H1 (cell line): ENCODE data around the gene A4GALT. TPM values are rescaled to one million over a fixed set of nuclear protein-coding genes. Genes with fewer than 3 reads are reported as not detected.

Source experiments
- CTCF ChIA-PET: fragments of 300-600 bp; sonication (Branson Sonifier 250); formaldehyde crosslinking; loops from one replicate; lab custom pipeline; 2021; ENCODE audit not compliant: partially characterized antibody; lab: Charles Lee
- POLR2A ChIA-PET: fragments of 300-600 bp; sonication (Branson Sonifier 250); formaldehyde crosslinking; loops from one replicate; lab custom pipeline; 2021; ENCODE audit warnings: inconsistent platforms; ENCODE audit not compliant: partially characterized antibody; lab: Charles Lee
- DNase-seq, 2 experiments: peaks; one replicate each; pipeline versions ENCODE4 v3.0.0 to v3.0.0-alpha.2; 2010 to 2022; ENCODE audit warnings: low spot score in 2 of 2, low read depth in 1 of 2, mixed read lengths in 1 of 2
- FAIRE-seq: peaks from 2 replicates; lab custom pipeline; 2011; peaks lifted over from hg19 to GRCh38; lab: Jason Lieb, UNC
- H2AFZ ChIP-seq: 2 replicates; pipeline ENCODE4 v1.8.1; 2012; ENCODE audit warnings: low read length, inconsistent platforms
- H2AK5ac ChIP-seq: 2 replicates; pipeline ENCODE4 v1.6.1; 2013; ENCODE audit warnings: low read depth, low read length
- H2BK120ac ChIP-seq: replicated peaks from 2 replicates; pipeline ENCODE3; 2013; ENCODE audit warnings: low read depth, low read length, inconsistent platforms
- H2BK12ac ChIP-seq: 2 replicates; pipeline ENCODE4 v1.6.1; 2013; ENCODE audit warnings: low read depth, low read length
- H2BK15ac ChIP-seq: 2 replicates; pipeline ENCODE4 v1.6.1; 2013; ENCODE audit warnings: low read length
- H2BK20ac ChIP-seq: 2 replicates; pipeline ENCODE4 v1.6.1; 2013; ENCODE audit warnings: low read length
- H2BK5ac ChIP-seq: 2 replicates; pipeline ENCODE4 v1.6.1; 2013; ENCODE audit warnings: low read depth, low read length
- H3K14ac ChIP-seq: 2 replicates; pipeline ENCODE4 v1.6.1; 2013; ENCODE audit warnings: inconsistent platforms; ENCODE audit not compliant: insufficient read length
- H3K18ac ChIP-seq: 2 replicates; pipeline ENCODE4 v1.6.1; 2013; ENCODE audit warnings: low read length; ENCODE audit errors: extremely low read depth
- H3K23ac ChIP-seq: 2 replicates; pipeline ENCODE4 v1.6.1; 2013; ENCODE audit warnings: inconsistent platforms; ENCODE audit not compliant: insufficient read length
- H3K23me2 ChIP-seq: 2 replicates; pipeline ENCODE4 v1.6.1; 2013; ENCODE audit warnings: low read depth, low read length
- H3K27ac ChIP-seq: 2 replicates; pipeline ENCODE4 v1.6.1; 2011; ENCODE audit warnings: low read depth, low read length, inconsistent platforms
- H3K27me3 ChIP-seq, 4 experiments: replicated peaks in 1 of 4; 1 replicate in 1 of 4; 2 replicates in 3 of 4; pipeline versions ENCODE4 v1.6.1 to v1.8.1; 2011 to 2013; ENCODE audit warnings: low read length in 3 of 4, mild to moderate bottlenecking in 3 of 4, inconsistent platforms in 2 of 4, mixed read lengths in 2 of 4, moderate library complexity in 1 of 4; ENCODE audit not compliant: control insufficient read depth in 3 of 4, insufficient read depth in 3 of 4; ENCODE audit errors: extremely low read depth in 1 of 4
- H3K36me3 ChIP-seq, 4 experiments: 2 replicates each; pipeline versions ENCODE4 v1.6.1 to v1.8.1; 2011 to 2013; ENCODE audit warnings: mild to moderate bottlenecking in 4 of 4, low read length in 3 of 4, moderate library complexity in 2 of 4, control low read depth in 1 of 4, inconsistent platforms in 1 of 4; ENCODE audit not compliant: insufficient read depth in 4 of 4, control insufficient read depth in 2 of 4
- H3K4ac ChIP-seq: replicated peaks from 2 replicates; pipeline ENCODE3; 2013; ENCODE audit warnings: low read length, low read depth, mixed read lengths, inconsistent platforms; ENCODE audit not compliant: insufficient read length
- H3K4me1 ChIP-seq, 4 experiments: replicated peaks in 1 of 4; 1 replicate in 1 of 4; 2 replicates in 3 of 4; pipeline versions ENCODE4 v1.6.1 to v1.8.1; 2011 to 2013; ENCODE audit warnings: low read length in 3 of 4, inconsistent platforms in 2 of 4, mixed read lengths in 1 of 4; ENCODE audit not compliant: insufficient read depth in 4 of 4, control insufficient read depth in 3 of 4
- H3K4me2 ChIP-seq, 2 experiments: 2 replicates each; pipeline versions ENCODE4 v1.6.1 to v1.8.1; 2011 to 2013; ENCODE audit warnings: low read depth in 2 of 2, low read length in 2 of 2, control low read depth in 1 of 2, inconsistent platforms in 1 of 2, mild to moderate bottlenecking in 1 of 2; ENCODE audit not compliant: insufficient read depth in 1 of 2
- H3K4me3 ChIP-seq, 4 experiments: fragments of 200-600, 300-600 bp in 1 of 4; sonication (generic), shearing (Covaris generic), sonication (Bioruptor Twin) in 1 of 4; 2 replicates each; pipeline versions ENCODE4 v1.5.1 to v1.8.1; 2011 to 2016; ENCODE audit warnings: low read length in 4 of 4, low read depth in 3 of 4, control low read depth in 2 of 4, inconsistent platforms in 2 of 4, mild to moderate bottlenecking in 2 of 4, mixed read lengths in 1 of 4, moderate library complexity in 1 of 4; ENCODE audit not compliant: insufficient read depth in 2 of 4; ENCODE audit errors: extremely low read depth in 1 of 4
- H3K56ac ChIP-seq: replicated peaks from 2 replicates; pipeline ENCODE3; 2013; ENCODE audit warnings: low read depth, mild to moderate bottlenecking, mixed read lengths, low read length, inconsistent platforms; ENCODE audit not compliant: insufficient read length
- H3K79me1 ChIP-seq: 2 replicates; pipeline ENCODE4 v1.6.1; 2013; ENCODE audit warnings: low read depth, low read length, control low read depth
- H3K79me2 ChIP-seq, 2 experiments: 2 replicates each; pipeline versions ENCODE4 v1.6.1 to v1.8.1; 2012 to 2013; ENCODE audit warnings: low read length in 2 of 2, mild to moderate bottlenecking in 2 of 2, inconsistent platforms in 1 of 2; ENCODE audit not compliant: insufficient read depth in 2 of 2, control insufficient read depth in 1 of 2
- H3K9ac ChIP-seq, 4 experiments: replicated peaks in 1 of 4; 1 replicate in 1 of 4; 2 replicates in 3 of 4; pipeline versions ENCODE4 v1.6.1 to v1.8.1; 2011 to 2013; ENCODE audit warnings: low read depth in 3 of 4, low read length in 3 of 4, control low read depth in 2 of 4, mild to moderate bottlenecking in 2 of 4, moderate library complexity in 2 of 4, inconsistent platforms in 1 of 4; ENCODE audit errors: extremely low read depth in 1 of 4
- H3K9me3 ChIP-seq, 2 experiments: 2 replicates each; pipeline versions ENCODE4 v1.6.1 to v1.8.1; 2012 to 2013; ENCODE audit warnings: mild to moderate bottlenecking in 2 of 2, moderate library complexity in 2 of 2, control low read depth in 1 of 2, inconsistent platforms in 1 of 2, low read depth in 1 of 2, low read length in 1 of 2, mixed read lengths in 1 of 2; ENCODE audit not compliant: insufficient read depth in 2 of 2
- H4K20me1 ChIP-seq, 2 experiments: replicated peaks in 1 of 2; 2 replicates each; pipeline versions ENCODE3 to v1.8.1; 2011 to 2013; ENCODE audit warnings: inconsistent platforms in 2 of 2, low read length in 2 of 2, mild to moderate bottlenecking in 1 of 2; ENCODE audit not compliant: insufficient read depth in 2 of 2, control insufficient read depth in 1 of 2
- H4K5ac ChIP-seq: 2 replicates; pipeline ENCODE4 v1.6.1; 2013; ENCODE audit warnings: low read length, low read depth, mixed read lengths, inconsistent platforms; ENCODE audit not compliant: insufficient read length
- H4K8ac ChIP-seq: 2 replicates; pipeline ENCODE4 v1.8.0; 2013; ENCODE audit warnings: mild to moderate bottlenecking, moderate library complexity, low read length, inconsistent platforms; ENCODE audit not compliant: insufficient read depth; ENCODE audit errors: extremely low read depth
- H4K91ac ChIP-seq: replicated peaks from 2 replicates; pipeline ENCODE3; 2013; ENCODE audit warnings: low read length, mixed read lengths, inconsistent platforms; ENCODE audit not compliant: insufficient read length
- ATF2 ChIP-seq: IDR thresholded peaks from 2 replicates; pipeline ENCODE4 v1.6.1; 2012; ENCODE audit warnings: low read length, inconsistent platforms
- EP300 ChIP-seq, 2 experiments: IDR thresholded peaks; 1 replicate in 1 of 2; 2 replicates in 1 of 2; pipeline ENCODE4 v1.6.1; 2011 to 2012; ENCODE audit warnings: low read depth in 2 of 2, low read length in 2 of 2, mild to moderate bottlenecking in 2 of 2, borderline replicate concordance in 1 of 2, inconsistent platforms in 1 of 2, moderate library complexity in 1 of 2
- HDAC2 ChIP-seq, 2 experiments: fragments of 300-600 bp in 1 of 2; sonication (generic) in 1 of 2; IDR thresholded peaks; 2 replicates each; pipeline ENCODE4 v1.6.1; 2011 to 2012; ENCODE audit warnings: low read depth in 2 of 2, low read length in 2 of 2, mild to moderate bottlenecking in 2 of 2, moderate library complexity in 2 of 2, borderline replicate concordance in 1 of 2, inconsistent platforms in 1 of 2
- JUN ChIP-seq: IDR thresholded peaks from 2 replicates; pipeline ENCODE4 v1.6.1; 2011; ENCODE audit warnings: low read depth, mild to moderate bottlenecking, improper control_type of control experiment, low read length
- KDM5A ChIP-seq: fragments of 200-600 bp; IDR thresholded peaks from 2 replicates; pipeline ENCODE4 v1.7.1; 2012; ENCODE audit warnings: mild to moderate bottlenecking, low read length, inconsistent platforms, mixed read lengths
- NRF1 ChIP-seq: IDR thresholded peaks from 2 replicates; pipeline ENCODE4 v1.6.1; 2011; ENCODE audit warnings: mild to moderate bottlenecking, low read depth, low read length, improper control_type of control experiment
- SIX5 ChIP-seq: IDR thresholded peaks from 2 replicates; pipeline ENCODE4 v1.6.1; 2011; ENCODE audit warnings: mild to moderate bottlenecking, low read depth, low read length
- SP4 ChIP-seq: IDR thresholded peaks from 2 replicates; pipeline ENCODE4 v1.6.1; 2012; ENCODE audit warnings: low read length, inconsistent platforms
- TAF1 ChIP-seq: IDR thresholded peaks from 2 replicates; pipeline ENCODE4 v1.6.1; 2011; ENCODE audit warnings: mild to moderate bottlenecking, low read depth, low read length
- WGBS, 2 experiments: shearing (Covaris generic) in 1 of 2; methylation state at CpG; one replicate each; pipeline versions ENCODE4 v1.1.6 to v1.1.7; 2013 to 2015; ENCODE audit warnings: low lambda C conversion rate in 2 of 2, mixed read lengths in 2 of 2, inconsistent platforms in 1 of 2, low coverage in 1 of 2, missing lambda C conversion rate in 1 of 2; ENCODE audit not compliant: insufficient replicate concordance in 2 of 2, insufficient coverage in 1 of 2, insufficient read length in 1 of 2; ENCODE audit errors: extremely low coverage in 1 of 2, missing lambda C conversion rate in 1 of 2; 5-methylcytosine and 5-hydroxymethylcytosine counted together
- polyA plus RNA-seq, 7 experiments: library from polyadenylated mRNA; depleted of rRNA in 3 of 7; stranded (reverse) in 5 of 7; unstranded in 2 of 7; fragments of >200 nt in 5 of 7; fragments of 200-250 nt in 2 of 7; gene quantifications; 1 replicate in 5 of 7; 2 replicates in 1 of 7; 4 replicates in 1 of 7; pipeline versions ENCODE4 v1.2.1 to v1.2.3, GENCODE V29; 2011 to 2013; ENCODE audit warnings: missing spikeins in 2 of 7, mixed read lengths in 2 of 7
- total RNA-seq: library from RNA; stranded (reverse); fragmentation: NEBNext Ultra II Directional; extraction: Animal tissue kit (Norgen Biotek cat#: 25700); gene quantifications from 2 replicates; pipeline ENCODE4 v1.2.1, GENCODE V29; 2021
- TF ChIP-seq, protein P1 (sequence below): IDR thresholded peaks from 2 replicates; pipeline ENCODE4 v1.6.1; 2011; ENCODE audit warnings: low read length, improper control_type of control experiment

The A4GALT gene
- total and polyA plus RNA-seq, 2 of the 8 experiments (the other 6 are each of a cell fraction or from before 2014, with no cell fraction given) = 7.2 to 13.8 TPM

- Histone ChIP-seq H4K8ac (no peak overlapping the region), H3K36me3 (no peaks in the 10 kb centered on the region), H3K4me3 (no peak overlapping the region), H3K23me2 (no peaks in the 10 kb centered on the region; the same call in 1 of the 2 replicates), H4K5ac (no peak overlapping the region), H3K14ac (no peak overlapping the region), H3K9ac (no peak overlapping the region), H2BK5ac (no peak overlapping the region), H3K79me2 (no peaks in the 10 kb centered on the region), H2AFZ (no peak overlapping the region), H3K4ac (no peak overlapping the region), H2AK5ac (no peak overlapping the region), H3K23ac (no peak overlapping the region), H4K20me1 (peaks cover 0 to 3% of the 10 kb centered on the region in 2 experiments), H2BK120ac (no peak overlapping the region), H3K27ac (no peak overlapping the region), H3K79me1 (no peaks in the 10 kb centered on the region; the same call in 1 of the 2 replicates), H3K27me3 (no peaks in the 10 kb centered on the region), H3K18ac (no peak overlapping the region), H3K9me3 (no peaks in the 10 kb centered on the region), H2BK15ac (no peak overlapping the region), H3K56ac (no peak overlapping the region), H2BK12ac (no peak overlapping the region), H3K4me2 (no peak overlapping the region), H4K91ac (no peak overlapping the region), H2BK20ac (no peak overlapping the region), H3K4me1 (peaks cover 9 to 16% (median 13%) of the 10 kb centered on the region in 4 experiments; a peak in 6 of 7 replicates)
- FAIRE-seq = no peak
- no peak for DNase-seq
- CTCF ChIA-PET = interaction anchor here (0.7 to 1.4 kb wide), 3 partner anchors 23 to 124 kb away, joined by 3 to 4 read pairs (median 4); no protein-coding TSS in a partner anchor
- POLR2A ChIA-PET = interaction anchor here (0.6 kb wide), 1 partner anchor 19 kb away, joined by 3 read pairs; no protein-coding TSS in a partner anchor
- 88% methylated on average over 10 of the region's 10 CpGs; no CpG with 5 or more reads in 1 of the 2 experiments for WGBS, 2 experiments
- TF ChIP-seq SIX5 = no peak
- no peak for TF ChIP-seq JUN
- no peak for TF ChIP-seq KDM5A
- no peak for TF ChIP-seq SP4
- no peak for TF ChIP-seq EP300 (IDR thresholded peaks at IDR 0.05; ENCODE audit: borderline replicate concordance in 1 of 2, low read depth in 2 of 2, low read length in 2 of 2)
- TF ChIP-seq NRF1 = no peak
- TF ChIP-seq, protein P1, sequence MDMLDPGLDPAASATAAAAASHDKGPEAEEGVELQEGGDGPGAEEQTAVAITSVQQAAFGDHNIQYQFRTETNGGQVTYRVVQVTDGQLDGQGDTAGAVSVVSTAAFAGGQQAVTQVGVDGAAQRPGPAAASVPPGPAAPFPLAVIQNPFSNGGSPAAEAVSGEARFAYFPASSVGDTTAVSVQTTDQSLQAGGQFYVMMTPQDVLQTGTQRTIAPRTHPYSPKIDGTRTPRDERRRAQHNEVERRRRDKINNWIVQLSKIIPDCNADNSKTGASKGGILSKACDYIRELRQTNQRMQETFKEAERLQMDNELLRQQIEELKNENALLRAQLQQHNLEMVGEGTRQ = no peak
- no peak for TF ChIP-seq ATF2
- no peak for TF ChIP-seq TAF1
- TF ChIP-seq HDAC2 (IDR thresholded peaks at IDR 0.05; ENCODE audit: borderline replicate concordance in 1 of 2, low read depth in 2 of 2, low read length in 2 of 2) = no peak
These were observed 24.2 kb downstream of the A4GALT start for GRCh38 chr22:42696331-42696967.
